HUES6 (cell line): ENCODE results near the gene RPL3.

Experiments used
- H3K27ac ChIP-seq: 2 replicates; pipeline ENCODE4 v1.7.0; 2013; ENCODE audit warnings: low read depth, mild to moderate bottlenecking, low read length, inconsistent platforms
- H3K27me3 ChIP-seq: 2 replicates; pipeline ENCODE4 v1.6.1; 2013; ENCODE audit warnings: low read length; ENCODE audit not compliant: control insufficient read depth, insufficient read depth
- H3K36me3 ChIP-seq: 2 replicates; pipeline ENCODE4 v1.6.1; 2013; ENCODE audit warnings: low read length; ENCODE audit not compliant: control insufficient read depth, insufficient read depth
- H3K4me1 ChIP-seq: 2 replicates; pipeline ENCODE4 v1.6.1; 2013; ENCODE audit warnings: low read length; ENCODE audit not compliant: control insufficient read depth, insufficient read depth
- H3K4me3 ChIP-seq: 2 replicates; pipeline ENCODE4 v1.5.1; 2013; ENCODE audit warnings: low read depth, low read length
- H3K9ac ChIP-seq: one replicate; pipeline ENCODE4 v1.6.1; 2013; ENCODE audit warnings: mild to moderate bottlenecking, low read length
- H3K9me3 ChIP-seq: 2 replicates; pipeline ENCODE4 v1.6.1; 2013; ENCODE audit warnings: low read depth, low read length; ENCODE audit not compliant: control insufficient read depth, insufficient read depth

The RPL3 gene

DNA sequence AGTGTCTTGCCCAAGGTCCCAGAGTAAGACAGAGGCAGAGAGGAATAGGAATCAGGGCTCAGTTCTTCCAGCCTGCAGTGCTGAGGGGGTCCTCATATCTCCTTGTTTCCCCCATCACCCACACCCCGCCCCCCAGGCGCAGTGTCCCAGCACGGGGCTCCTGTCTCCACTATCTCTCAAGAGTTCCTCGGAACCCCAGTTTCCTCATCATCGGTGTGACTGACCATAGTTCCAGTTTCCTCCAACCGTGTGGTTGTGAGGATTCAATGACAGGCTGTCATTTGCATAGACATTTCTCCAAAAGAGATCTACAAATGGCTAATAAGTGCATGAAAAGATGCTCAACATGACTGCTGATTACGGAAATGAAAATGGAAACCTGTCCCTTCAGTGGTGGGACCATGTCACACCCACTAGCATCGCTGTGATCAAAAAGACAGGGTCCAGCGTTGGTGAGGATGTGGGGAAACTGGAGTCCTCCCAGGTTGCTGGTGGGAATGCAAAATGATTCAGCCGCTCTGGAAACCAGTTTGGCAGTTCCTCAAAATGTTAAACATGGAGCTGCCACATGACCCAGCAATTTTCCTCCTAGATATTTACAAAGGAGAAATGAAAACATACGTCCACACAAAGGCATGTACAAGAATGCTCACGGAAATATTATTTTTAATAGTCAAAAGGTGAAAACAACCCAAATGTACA, 42.8 kb downstream of the RPL3 start:
- Histone ChIP-seq H3K36me3 (no peaks in the 10 kb centered on the region), H3K27me3 (no peaks in the 10 kb centered on the region), H3K9ac (no peak overlapping the region), H3K27ac (no peak overlapping the region), H3K9me3 (peaks cover 8% of the 10 kb centered on the region), H3K4me1 (peaks cover 14% of the 10 kb centered on the region), H3K4me3 (no peak overlapping the region)

DNA sequence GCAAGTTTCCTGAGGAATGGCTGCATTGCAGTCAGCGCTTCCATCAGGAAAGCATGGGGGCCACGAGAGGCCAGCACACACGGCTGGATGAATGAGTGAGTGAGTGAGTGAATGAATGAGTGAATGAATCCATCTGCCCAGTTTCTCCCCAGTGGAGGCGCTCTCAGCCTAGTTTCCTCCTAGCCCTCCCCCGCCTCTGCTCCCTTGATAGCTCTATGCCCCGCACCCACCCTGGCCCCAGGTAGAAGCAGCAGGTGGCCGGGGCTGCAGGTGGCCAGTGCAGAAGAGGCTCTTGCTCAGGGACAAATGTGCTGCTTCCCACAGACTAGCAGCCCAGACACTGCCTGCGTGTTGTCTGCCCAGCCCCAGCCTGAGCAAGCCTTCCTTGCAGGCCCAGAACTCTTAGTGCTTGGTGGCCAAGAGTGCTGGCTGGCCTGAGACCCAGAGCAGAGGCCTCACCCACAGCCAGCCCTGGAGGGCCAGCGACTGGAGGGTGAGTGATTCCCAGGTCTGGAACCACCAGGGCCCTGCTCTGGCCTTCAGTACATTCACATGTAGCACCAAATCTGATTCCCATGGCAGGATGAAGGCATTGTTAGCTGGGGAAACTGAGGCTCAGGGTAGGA, 43.5 kb downstream of the RPL3 start:
- no peaks in the 10 kb centered on the region for H3K27me3 ChIP-seq
- no peak overlapping the region for H3K27ac ChIP-seq
- peaks cover 9% of the 10 kb centered on the region for H3K4me1 ChIP-seq
- peaks cover 13% of the 10 kb centered on the region for H3K9me3 ChIP-seq
- no peak overlapping the region for H3K9ac ChIP-seq
- no peaks in the 10 kb centered on the region for H3K36me3 ChIP-seq
- no peak overlapping the region for H3K4me3 ChIP-seq

DNA sequence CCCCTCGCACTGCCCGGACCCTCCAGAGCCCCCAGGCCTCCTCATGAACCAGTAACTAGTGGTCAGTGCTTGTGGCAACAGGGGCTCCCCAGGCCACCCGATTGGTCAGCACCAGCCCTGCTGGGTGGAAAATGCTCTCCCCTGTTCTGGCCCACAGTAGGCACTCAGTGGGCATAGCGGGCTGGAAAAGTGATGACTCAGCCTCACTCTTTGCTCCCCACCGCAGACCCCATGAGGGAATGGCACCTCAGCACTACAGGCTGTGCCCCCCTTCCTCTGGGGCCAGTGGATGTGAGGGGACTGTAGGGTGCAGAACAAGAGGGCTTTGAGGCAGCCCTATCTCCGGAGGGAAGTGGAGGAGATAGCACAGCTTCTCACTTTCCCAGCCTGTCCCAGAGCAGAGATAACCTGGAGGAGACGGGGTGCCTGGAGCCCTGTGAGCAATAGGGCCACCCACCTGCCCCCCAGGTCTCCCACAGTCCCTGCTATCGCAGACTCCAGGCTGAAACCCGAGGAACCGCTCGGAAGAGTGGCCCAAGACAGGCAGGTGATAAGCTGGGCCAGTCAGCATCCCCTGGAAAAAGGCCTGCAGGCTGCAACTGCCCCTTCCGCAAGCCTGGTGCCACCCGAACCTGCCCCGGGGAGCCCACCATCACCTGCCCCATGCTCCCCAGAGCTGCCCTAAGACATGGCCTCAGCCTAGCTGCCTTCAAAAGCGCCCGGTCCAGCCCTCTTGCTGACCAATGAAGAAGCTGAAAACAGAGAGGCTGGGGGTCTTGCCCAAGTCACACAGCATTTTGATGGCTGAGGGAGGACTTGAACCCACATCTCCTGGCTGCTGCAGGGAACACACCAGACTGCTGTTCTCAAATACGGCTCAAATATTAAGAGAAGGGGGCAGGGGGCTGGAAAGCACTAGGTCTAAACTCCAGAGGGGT, 45.2 kb downstream of the RPL3 start:
- Histone ChIP-seq H3K4me3 (no peak overlapping the region), H3K9me3 (peaks cover 14% of the 10 kb centered on the region), H3K36me3 (no peaks in the 10 kb centered on the region), H3K4me1 (peaks cover 5% of the 10 kb centered on the region; the same call in 1 of the 2 replicates), H3K27me3 (no peaks in the 10 kb centered on the region), H3K27ac (no peak overlapping the region), H3K9ac (no peak overlapping the region)

DNA sequence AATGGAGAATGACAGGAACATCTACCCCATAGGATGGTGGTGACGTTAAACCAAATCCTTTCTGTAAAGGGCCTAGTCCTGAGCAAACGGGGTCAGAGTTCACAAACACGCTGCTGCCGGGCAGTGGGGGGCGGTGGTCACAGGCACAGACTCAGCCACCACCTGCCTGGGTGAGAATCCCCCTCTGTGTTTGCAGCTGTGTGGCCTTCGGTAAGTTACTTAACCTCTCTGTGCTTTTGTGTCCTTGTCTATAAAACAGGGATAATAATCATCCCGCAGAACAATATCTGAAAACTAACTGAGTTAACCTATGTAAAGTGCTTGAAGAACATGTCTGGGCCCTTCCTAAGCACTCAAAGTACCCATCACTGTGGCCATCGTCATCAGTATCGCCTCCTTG, 48.6 kb downstream of the RPL3 start:
- Histone ChIP-seq H3K9ac (no peak overlapping the region), H3K27ac (no peak overlapping the region), H3K36me3 (no peaks in the 10 kb centered on the region), H3K9me3 (peaks cover 6% of the 10 kb centered on the region), H3K4me3 (no peak overlapping the region), H3K4me1 (peaks cover 4% of the 10 kb centered on the region; the same call in 1 of the 2 replicates), H3K27me3 (no peaks in the 10 kb centered on the region)

DNA sequence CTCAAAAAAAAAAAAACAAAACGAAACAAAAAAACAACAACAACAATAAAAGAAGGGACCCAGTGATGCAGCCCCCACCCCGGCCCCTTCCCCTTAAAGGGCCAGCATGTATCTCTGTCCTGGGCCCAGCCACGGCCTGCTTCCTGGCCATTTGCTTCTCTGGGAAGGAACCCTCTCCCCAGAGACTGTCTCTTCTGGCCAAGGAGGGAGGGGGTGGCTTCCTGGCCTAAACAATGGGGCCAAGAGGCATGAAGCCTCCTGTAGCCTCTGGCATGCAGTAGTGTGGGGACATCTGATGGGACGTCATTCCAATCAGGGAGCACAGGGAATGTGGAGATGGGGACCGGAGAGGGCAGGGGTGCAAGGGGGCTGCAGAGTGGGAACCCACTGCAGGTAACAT, 49.1 kb downstream of the RPL3 start:
- no peak overlapping the region for H3K9ac ChIP-seq
- peaks cover 4% of the 10 kb centered on the region; the same call in 1 of the 2 replicates for H3K4me1 ChIP-seq
- no peaks in the 10 kb centered on the region for H3K27me3 ChIP-seq
- H3K9me3 ChIP-seq: peaks cover 6% of the 10 kb centered on the region
- no peak overlapping the region for H3K4me3 ChIP-seq
- H3K36me3 ChIP-seq: no peaks in the 10 kb centered on the region
- no peak overlapping the region for H3K27ac ChIP-seq

DNA sequence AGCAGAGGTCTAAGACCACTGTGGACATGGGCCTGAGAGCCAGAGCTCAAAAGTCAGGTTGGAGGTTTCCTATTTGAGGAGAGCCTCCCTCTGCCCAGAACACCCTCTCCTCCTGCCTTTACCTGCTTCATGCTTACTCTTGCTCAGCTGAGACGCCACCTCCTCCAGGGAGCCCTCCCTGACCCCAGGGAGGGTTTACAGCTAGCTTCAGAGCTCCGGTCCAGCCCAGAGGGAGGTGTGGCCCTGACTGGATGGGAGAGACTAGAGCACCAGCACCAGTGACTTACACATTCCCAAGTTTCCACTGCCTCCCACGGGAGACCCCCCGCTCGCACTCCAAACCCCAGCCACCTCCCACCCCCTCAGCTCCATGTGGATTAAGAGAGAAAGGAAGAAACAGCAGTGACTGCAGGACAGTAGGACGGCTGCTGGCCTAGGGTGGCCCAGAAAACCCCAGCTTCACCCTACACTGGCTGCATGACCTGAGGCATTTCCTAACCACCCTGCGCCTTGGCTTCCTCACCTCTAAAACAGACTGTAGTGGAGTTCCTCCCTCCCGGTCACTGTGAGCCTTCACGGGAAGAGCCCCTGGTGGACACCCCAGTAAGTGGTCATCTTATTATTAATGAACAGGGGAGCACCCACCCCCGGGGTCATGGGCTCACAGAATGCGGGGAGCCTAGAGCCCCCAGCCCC, 50.2 kb downstream of the RPL3 start:
- Histone ChIP-seq H3K27me3 (no peaks in the 10 kb centered on the region), H3K9ac (no peak overlapping the region), H3K4me1 (peaks cover 4% of the 10 kb centered on the region; the same call in 1 of the 2 replicates), H3K9me3 (peaks cover 6% of the 10 kb centered on the region), H3K27ac (no peak overlapping the region), H3K36me3 (no peaks in the 10 kb centered on the region), H3K4me3 (no peak overlapping the region)

GRCh38 chr22:39268645-39269044, 50.8 kb downstream of the RPL3 start:
- H3K27ac ChIP-seq: no peak overlapping the region
- H3K27me3 ChIP-seq: no peaks in the 10 kb centered on the region
- peaks cover 4% of the 10 kb centered on the region; the same call in 1 of the 2 replicates for H3K4me1 ChIP-seq
- H3K9ac ChIP-seq: no peak overlapping the region
- peaks cover 6% of the 10 kb centered on the region for H3K9me3 ChIP-seq
- no peaks in the 10 kb centered on the region for H3K36me3 ChIP-seq
- H3K4me3 ChIP-seq: no peak overlapping the region

- Histone ChIP-seq H3K27me3 (no peaks in the 10 kb centered on the region), H3K36me3 (no peaks in the 10 kb centered on the region), H3K4me1 (peaks cover 4% of the 10 kb centered on the region; the same call in 1 of the 2 replicates), H3K9ac (no peak overlapping the region), H3K4me3 (no peak overlapping the region), H3K27ac (no peak overlapping the region), H3K9me3 (peaks cover 6% of the 10 kb centered on the region)
Observed at GRCh38 chr22:39267974-39268373, 51.4 kb downstream of the RPL3 start.

DNA sequence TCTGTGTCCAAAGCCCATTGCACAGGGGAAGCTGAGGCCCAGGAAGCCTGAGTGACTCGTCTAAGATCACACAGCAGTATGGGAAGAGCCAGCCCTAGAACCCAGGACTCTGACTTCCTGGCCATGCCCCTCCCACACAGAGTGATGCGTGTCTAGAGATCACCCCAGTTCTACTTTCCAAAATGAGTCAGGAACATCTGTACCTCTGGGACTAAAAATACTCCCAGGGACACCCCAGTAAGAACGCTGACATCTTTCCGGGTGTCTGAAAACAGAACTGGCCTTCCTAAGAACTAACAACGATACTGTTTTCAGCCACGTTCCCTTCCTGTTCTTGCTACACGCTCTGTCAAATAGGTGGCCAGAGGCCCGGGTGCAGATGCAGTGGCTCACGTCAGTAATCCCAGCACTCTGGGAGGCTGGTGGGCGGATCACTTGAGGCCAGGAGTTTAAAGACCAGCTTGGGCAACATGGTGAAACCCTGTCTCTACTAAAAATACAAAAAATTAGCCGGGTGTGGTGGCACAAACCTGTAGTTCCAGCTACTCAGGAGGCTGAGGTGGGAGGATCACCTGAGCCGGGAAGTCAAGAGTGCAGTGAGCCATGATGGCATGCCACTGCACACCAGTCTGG, 52.9 kb downstream of the RPL3 start:
- no peaks in the 10 kb centered on the region for H3K36me3 ChIP-seq
- no peak overlapping the region for H3K27ac ChIP-seq
- peaks cover 4% of the 10 kb centered on the region; the same call in 1 of the 2 replicates for H3K4me1 ChIP-seq
- peaks cover 12% of the 10 kb centered on the region for H3K9me3 ChIP-seq
- H3K27me3 ChIP-seq: no peaks in the 10 kb centered on the region
- no peak overlapping the region for H3K9ac ChIP-seq
- no peak overlapping the region for H3K4me3 ChIP-seq

GRCh38 chr22:39265143-39265886, 54.1 kb downstream of the RPL3 start:
- Histone ChIP-seq H3K4me1 (peaks cover 4% of the 10 kb centered on the region; the same call in 1 of the 2 replicates), H3K9me3 (peaks cover 13% of the 10 kb centered on the region; the same call in 1 of the 2 replicates), H3K27ac (no peak overlapping the region), H3K4me3 (no peak overlapping the region), H3K9ac (no peak overlapping the region), H3K36me3 (no peaks in the 10 kb centered on the region), H3K27me3 (no peaks in the 10 kb centered on the region)
